HG02642 (cell line): ENCODE data around the gene CTAG1A.
"Not testable (repeated sequence)": the region's sequence is repeated elsewhere in the genome, so short reads cannot be mapped to it uniquely, and the experiment has no call there.

Experiments used
- ATAC-seq: cut with Tn5 transposase; IDR thresholded peaks from one replicate; pipeline ENCODE4 v1.9.1; 2021; ENCODE audit warnings: mild to moderate bottlenecking; ENCODE audit not compliant: unreplicated experiment, poor library complexity

The CTAG1A gene

GRCh38 chrX:154584585-154585183, at the start of gene CTAG1A:
Gene CTAG1A (plus strand): TSS chrX:154585133. CDS start chrX:154585207, 74 bp downstream.
- ATAC-seq, result not testable (repeated sequence)

DNA sequence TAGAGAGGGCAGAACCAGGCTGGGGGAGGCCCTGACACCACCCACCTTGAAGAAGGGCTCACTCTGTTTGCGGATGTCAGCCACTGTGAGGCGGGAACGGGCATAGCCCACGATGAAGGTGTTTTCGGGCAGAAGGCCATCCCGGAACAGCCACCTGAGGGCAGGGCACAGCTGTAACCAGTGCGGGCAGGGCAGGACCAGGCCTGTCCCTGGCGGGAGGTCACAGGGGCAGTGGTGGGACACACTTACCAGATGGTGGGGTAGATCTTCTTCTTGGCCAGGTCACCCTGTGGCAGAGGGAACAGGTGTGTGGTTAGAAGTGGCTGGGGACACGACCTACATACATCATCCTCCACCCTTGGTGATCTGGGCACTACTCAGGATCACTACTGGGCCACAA, 49.0 kb upstream of the CTAG1A start:
- no peak for ATAC-seq

GRCh38 chrX:154539077-154539476, 45.9 kb upstream of the CTAG1A start:
- ATAC-seq, result no peak

- ATAC-seq, result not testable (repeated sequence)
Observed at GRCh38 chrX:154540365-154540764, 44.6 kb upstream of the CTAG1A start.

- no peak for ATAC-seq
Observed at GRCh38 chrX:154540897-154541535, 43.9 kb upstream of the CTAG1A start.

- ATAC-seq, result no peak
Observed at GRCh38 chrX:154541589-154541895, 43.4 kb upstream of the CTAG1A start.

- ATAC-seq, result no peak
Observed at GRCh38 chrX:154541896-154542722, 42.8 kb upstream of the CTAG1A start.

GRCh38 chrX:154542723-154543424, 42.1 kb upstream of the CTAG1A start:
- no peak for ATAC-seq

DNA sequence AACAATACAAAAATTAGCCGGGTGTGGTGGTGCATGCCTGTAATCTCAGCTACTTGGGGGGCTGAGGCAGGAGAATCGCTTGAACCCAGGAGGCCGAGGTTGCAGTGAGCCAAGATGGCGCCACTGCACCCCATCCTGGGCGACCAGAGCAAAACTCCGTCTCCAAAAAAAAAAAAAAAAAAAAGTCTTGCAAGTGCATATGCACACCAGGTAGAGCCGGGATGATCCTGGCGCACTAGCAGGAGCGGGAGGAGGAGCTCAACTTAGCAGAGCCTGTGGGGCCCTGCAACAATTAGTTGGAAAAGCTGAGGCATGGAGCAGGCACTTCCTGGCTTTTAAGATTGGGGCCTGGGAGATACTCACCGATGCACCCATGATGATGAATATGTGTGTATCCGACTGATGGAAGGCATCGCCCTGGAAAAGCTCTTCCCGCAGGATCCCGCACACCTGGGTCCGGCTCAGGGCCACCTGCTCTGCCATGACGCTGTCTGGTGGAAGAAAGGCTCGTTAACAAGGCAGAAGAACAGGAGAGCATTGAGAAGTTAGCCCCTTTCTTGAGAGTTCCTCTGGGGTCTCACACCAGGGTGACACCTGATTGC, 39.2 kb upstream of the CTAG1A start:
- no peak for ATAC-seq

DNA sequence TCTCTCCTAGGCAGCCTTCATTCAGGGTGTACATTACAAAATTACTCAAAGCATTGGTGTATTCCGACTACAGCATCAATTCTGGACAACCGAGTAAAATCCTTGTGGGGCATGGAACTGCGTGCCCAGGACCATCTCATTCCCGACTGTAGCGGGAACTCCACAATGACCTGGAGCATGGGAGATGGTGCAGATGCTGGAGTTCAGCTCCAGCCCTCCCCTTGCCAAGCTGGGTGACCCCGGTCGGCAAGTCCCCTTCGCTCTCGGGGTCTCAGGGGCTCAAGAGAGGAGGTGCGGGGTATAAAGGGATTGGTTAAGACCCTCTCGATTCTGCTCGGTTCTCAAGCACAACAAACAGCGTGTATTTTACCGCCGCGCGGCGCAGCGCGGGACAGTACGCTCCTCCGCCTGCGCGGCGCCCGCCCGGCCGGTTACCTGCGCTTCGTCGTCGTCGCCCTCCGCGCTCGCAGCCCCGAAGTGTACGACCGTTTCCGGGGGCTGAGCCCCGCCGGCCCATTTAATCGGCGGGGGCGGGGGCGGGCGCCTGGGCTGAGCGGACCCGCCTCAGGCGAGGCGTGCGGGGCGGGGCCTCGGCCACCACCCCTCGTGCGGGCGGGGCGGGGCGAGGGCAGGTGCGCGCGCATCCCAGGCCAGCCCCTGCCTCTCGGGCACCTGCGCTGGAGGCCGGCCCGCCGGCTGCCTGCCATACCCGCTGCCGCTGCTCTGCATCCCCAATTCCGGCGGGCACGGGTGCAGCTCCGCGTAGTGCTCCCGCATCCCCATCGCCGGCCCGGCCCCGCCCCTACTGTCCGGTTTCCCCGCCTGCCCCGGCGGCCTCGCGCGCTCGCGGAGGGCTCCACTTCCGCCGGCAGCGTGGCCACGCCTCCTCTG, 38.3 kb upstream of the CTAG1A start, which contains the start of gene G6PD:
Gene G6PD, minus strand, starts transcription at position 493 of the 891 bp plus-strand sequence. CDS start 691 bp downstream, outside the sequence.
- ATAC-seq, result peak; percentile 69

- peak; percentile 82 for ATAC-seq
Observed at GRCh38 chrX:154547245-154548027, 37.5 kb upstream of the CTAG1A start, which contains the start of gene IKBKG. Gene IKBKG (plus strand): TSS chrX:154547620. CDS start chrX:154552003, 4,383 bp downstream.

- no peak for ATAC-seq
Observed at GRCh38 chrX:154548028-154548316, 37.0 kb upstream of the CTAG1A start.

DNA sequence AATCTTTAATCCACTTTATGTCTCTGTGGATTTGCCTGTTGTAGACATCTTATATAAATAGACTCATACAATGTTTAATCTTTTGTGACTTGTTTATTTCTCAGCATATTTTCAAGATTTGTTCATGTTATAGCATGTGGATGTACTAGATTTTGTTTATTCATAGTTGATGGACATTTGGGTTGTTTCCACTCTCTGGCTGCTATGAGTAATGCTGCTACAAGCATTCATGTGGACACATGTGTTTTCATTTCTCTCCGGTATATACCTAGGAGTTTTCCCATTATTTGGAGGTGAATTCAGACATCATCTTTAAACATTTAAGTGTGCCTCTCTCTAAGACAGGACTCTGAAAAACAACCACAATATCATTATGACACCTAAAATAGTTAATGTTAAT, 35.2 kb upstream of the CTAG1A start:
- ATAC-seq, result no peak

DNA sequence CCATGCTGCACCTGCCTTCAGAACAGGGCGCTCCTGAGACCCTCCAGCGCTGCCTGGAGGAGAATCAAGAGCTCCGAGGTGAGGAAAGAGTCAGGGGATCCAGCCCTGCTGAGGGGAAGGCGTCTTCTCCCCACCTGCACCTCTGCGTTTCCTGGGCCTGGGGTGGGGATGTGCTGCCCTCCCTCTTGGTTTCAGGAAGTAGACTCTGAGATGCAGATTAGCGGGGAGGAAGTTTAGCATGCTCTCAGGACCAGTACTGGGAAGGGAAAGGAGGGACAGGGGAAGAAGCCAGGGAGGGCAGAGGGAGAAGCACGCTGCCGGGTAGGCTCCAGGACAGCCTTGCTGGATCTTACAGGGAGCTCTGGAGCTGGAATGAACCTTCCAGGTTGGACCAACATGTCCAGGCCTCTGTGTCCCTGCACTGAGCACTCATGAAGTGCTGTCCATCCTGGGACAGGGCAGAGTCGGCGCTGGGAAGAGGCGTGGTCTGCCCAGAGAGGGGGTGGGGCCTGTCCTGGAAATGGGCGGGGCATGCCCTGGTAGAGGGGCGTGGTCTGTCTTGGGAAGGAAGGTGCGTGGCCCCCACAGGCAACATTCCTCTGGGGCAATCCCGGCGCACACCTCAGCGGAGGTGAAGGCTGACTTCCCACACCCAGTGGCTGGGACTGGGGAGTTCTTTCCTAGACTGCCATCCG, 32.7 kb upstream of the CTAG1A start:
- ATAC-seq, result not testable (repeated sequence)

DNA sequence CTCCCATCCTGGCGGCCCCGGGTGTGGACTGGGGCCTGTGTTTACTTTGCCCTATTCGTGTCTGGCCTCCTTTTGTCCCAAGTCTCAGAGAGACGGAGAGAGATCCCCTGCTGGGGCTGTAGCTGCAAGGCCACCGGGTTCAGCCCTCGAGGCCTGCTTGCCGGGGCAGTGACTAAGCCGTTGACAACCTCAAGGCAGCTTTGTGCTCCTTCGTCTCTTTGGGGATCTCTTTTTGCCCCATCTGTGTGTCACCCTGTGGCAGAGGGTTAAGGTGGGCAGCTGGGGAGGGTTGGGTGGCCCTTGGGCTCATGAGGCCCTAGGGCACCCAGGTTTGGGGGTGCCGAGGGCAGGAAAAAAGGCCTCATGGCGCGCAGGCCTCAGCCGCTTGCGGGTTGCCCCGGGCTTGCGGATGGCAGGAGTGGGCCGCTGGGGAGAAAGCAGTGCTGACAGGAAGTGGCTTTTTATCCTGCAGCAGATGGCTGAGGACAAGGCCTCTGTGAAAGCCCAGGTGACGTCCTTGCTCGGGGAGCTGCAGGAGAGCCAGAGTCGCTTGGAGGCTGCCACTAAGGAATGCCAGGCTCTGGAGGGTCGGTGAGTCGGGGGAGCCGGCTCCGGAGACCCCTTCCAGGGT, 26.8 kb upstream of the CTAG1A start:
- ATAC-seq, result not testable (repeated sequence)

- not testable (repeated sequence) for ATAC-seq
Observed at GRCh38 chrX:154558896-154559295, 26.0 kb upstream of the CTAG1A start.

GRCh38 chrX:154560326-154560725, 24.6 kb upstream of the CTAG1A start:
- not testable (repeated sequence) for ATAC-seq

- ATAC-seq, result not testable (repeated sequence)
Observed at GRCh38 chrX:154562295-154562694, 22.6 kb upstream of the CTAG1A start.
